ENCODE data around the gene UBR4.

DNA sequence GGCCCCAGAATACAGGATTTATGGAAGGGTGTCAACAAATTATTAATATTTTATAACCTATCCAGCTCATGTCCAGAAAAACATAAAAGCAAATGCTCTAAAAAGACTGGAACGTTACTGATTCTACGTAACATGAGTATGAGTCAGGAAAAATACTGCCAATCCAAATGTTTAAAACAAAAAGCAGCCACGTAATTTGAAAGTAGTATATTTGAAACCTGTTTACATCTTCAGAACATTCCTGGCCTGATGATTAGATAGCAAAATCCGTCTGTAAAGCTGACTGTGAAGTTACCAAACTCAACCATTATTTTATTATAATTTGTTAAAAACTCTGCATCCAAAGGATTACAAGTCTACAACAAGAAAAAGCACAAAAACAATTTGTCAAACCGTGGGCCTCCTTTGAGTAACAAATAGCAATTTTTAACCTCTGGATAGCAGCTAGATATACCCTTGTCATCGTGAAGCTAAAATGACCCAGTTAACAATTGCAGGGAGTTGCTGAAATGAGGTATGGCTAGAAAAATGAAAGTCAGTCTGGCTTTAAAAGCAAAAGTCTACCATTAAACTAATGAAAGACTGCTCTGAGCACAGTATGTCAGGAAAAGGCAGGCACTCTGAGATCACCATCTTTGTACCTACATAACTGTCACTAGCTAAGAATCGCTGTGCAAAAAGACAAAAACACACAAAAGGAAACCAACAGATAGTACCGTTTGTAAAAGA lies 1.2 kb downstream of the UBR4 start:
- TF ChIP-seq RAD21 (IDR thresholded peaks at IDR 0.05; ENCODE audit: low read depth) (no peak), TAF1 (IDR thresholded peaks at IDR 0.05; ENCODE audit: low read depth) (no peak), TCF12 (IDR thresholded peaks at IDR 0.05; ENCODE audit: low read depth) (no peak), NFIC (IDR thresholded peaks at IDR 0.05) (no peak), EP300 (IDR thresholded peaks at IDR 0.05; ENCODE audit: borderline replicate concordance) (no peak), CREB1 (IDR thresholded peaks at IDR 0.05; ENCODE audit: low read depth) (no peak), EGR1 (IDR thresholded peaks at IDR 0.05) (no peak), FOXM1 (IDR thresholded peaks at IDR 0.05; ENCODE audit: borderline replicate concordance, low read depth) (no peak), YY1 (IDR thresholded peaks at IDR 0.05; ENCODE audit: low read depth) (no peak), ZBTB7A (IDR thresholded peaks at IDR 0.05; ENCODE audit: low read depth) (no peak)
- TF ChIP-seq, protein P1, sequence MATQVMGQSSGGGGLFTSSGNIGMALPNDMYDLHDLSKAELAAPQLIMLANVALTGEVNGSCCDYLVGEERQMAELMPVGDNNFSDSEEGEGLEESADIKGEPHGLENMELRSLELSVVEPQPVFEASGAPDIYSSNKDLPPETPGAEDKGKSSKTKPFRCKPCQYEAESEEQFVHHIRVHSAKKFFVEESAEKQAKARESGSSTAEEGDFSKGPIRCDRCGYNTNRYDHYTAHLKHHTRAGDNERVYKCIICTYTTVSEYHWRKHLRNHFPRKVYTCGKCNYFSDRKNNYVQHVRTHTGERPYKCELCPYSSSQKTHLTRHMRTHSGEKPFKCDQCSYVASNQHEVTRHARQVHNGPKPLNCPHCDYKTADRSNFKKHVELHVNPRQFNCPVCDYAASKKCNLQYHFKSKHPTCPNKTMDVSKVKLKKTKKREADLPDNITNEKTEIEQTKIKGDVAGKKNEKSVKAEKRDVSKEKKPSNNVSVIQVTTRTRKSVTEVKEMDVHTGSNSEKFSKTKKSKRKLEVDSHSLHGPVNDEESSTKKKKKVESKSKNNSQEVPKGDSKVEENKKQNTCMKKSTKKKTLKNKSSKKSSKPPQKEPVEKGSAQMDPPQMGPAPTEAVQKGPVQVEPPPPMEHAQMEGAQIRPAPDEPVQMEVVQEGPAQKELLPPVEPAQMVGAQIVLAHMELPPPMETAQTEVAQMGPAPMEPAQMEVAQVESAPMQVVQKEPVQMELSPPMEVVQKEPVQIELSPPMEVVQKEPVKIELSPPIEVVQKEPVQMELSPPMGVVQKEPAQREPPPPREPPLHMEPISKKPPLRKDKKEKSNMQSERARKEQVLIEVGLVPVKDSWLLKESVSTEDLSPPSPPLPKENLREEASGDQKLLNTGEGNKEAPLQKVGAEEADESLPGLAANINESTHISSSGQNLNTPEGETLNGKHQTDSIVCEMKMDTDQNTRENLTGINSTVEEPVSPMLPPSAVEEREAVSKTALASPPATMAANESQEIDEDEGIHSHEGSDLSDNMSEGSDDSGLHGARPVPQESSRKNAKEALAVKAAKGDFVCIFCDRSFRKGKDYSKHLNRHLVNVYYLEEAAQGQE (IDR thresholded peaks at IDR 0.05; ENCODE audit: low read depth) = no peak
- TF ChIP-seq, protein P2, sequence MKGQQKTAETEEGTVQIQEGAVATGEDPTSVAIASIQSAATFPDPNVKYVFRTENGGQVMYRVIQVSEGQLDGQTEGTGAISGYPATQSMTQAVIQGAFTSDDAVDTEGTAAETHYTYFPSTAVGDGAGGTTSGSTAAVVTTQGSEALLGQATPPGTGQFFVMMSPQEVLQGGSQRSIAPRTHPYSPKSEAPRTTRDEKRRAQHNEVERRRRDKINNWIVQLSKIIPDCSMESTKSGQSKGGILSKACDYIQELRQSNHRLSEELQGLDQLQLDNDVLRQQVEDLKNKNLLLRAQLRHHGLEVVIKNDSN (IDR thresholded peaks at IDR 0.05) = no peak
- TF ChIP-seq, protein P3, sequence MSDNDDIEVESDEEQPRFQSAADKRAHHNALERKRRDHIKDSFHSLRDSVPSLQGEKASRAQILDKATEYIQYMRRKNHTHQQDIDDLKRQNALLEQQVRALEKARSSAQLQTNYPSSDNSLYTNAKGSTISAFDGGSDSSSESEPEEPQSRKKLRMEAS (IDR thresholded peaks at IDR 0.05) = no peak
